ENCODE data around the gene DIP2B. TPM values are rescaled to one million over a fixed set of nuclear protein-coding genes. Genes with fewer than 3 reads are reported as not detected.

DIP2B gene
- total RNA-seq, 2 experiments from 2014 or later = 29.2 to 29.4 TPM

DNA sequence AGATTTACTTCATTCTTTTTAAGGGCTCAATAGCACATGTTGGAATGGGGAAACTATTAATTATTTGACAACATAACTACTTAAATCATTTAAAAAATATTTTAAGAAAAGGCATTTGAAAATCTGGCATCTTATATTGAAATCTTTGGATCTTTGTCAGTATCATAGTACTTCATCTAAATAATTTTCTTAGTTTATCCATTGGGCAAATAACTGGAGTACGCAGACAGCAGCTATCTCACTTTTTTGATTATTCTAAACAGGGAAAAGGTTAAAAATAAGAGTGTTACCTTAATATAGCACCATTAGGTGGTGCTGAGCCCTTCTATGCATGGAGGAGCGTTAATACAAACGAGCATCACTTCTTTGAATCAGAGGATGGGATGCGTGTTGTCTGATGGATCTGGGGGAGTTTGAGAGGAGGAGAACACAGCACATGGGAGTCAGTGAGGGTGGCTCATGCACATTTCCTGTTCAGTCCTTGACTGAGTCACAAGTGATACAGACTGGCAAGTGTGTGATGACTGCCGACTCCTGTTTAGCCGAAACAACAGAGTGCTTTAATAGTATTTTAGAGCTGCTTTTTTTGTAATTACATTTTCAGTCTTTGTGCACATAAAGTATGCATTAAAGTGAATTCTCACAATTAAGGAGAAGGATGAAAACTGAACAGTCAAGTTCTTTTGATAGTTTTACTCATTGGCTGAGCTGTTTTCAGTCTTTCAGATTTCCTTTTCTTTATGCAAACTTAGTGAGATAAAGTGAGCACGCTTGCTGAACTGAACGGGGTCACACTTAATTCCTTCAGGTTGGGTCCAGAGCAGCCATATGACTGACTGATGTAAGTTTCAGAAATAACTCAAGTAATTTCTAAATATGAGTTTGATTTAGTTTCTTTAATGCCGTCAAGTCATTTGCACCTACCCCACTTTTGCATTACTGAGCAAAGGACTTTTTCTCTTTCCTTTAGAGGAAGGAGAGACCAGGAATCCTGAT lies 92.7 kb downstream of the DIP2B start:
- ChIA-PET CTCF (interaction anchor here (0.5 to 1.4 kb wide), 7 partner anchors 10 to 165 kb away, joined by 3 to 6 read pairs (median 3); partner anchors contain the start of gene DIP2B), POLR2A (interaction anchor here (1.1 kb wide), 1 partner anchor 80 kb away, joined by 4 read pairs; no protein-coding TSS in a partner anchor)
- ATAC-seq (peak; percentile 100), DNase-seq (peak; percentile 78)
- Mint-ChIP-seq H3K27ac (peak overlapping the region; percentile 90), H3K4me1 (peaks cover 45% of the 10 kb centered on the region), H3K9me3 (ENCODE audit: low read depth) (no peaks in the 10 kb centered on the region), H3K4me3 (peak overlapping the region; percentile 44), H3K36me3 (ENCODE audit: low read depth) (peaks cover 3% of the 10 kb centered on the region), H3K27me3 (no peaks in the 10 kb centered on the region)
- intact Hi-C loops (cut with DNase I, micrococcal nuclease) = loop anchor here (1.0 to 5.0 kb wide), 8 partner anchors 23 to 92 kb away; no protein-coding TSS in a partner anchor

GRCh38 chr12:50598321-50598862 lies 93.6 kb downstream of the DIP2B start:
- no peak for DNase-seq
- peak overlapping the region; percentile 44 for H3K4me3 Mint-ChIP-seq
- H3K9me3 Mint-ChIP-seq (ENCODE audit: low read depth) = no peaks in the 10 kb centered on the region
- ATAC-seq = no peak
- H3K27ac Mint-ChIP-seq = peak overlapping the region; percentile 90
- ChIA-PET CTCF (interaction anchor here (0.7 to 1.1 kb wide), 4 partner anchors 8 to 93 kb away, joined by 3 to 5 read pairs (median 4); partner anchors contain the start of gene DIP2B), POLR2A (interaction anchor here (1.1 kb wide), 1 partner anchor 81 kb away, joined by 4 read pairs; no protein-coding TSS in a partner anchor)
- H3K4me1 Mint-ChIP-seq = peaks cover 43% of the 10 kb centered on the region
- peaks cover 3% of the 10 kb centered on the region for H3K36me3 Mint-ChIP-seq (ENCODE audit: low read depth)
- intact Hi-C loops (cut with DNase I, micrococcal nuclease) = loop anchor here (5.0 kb wide), 2 partner anchors 39 to 66 kb away; no protein-coding TSS in a partner anchor
- H3K27me3 Mint-ChIP-seq = no peaks in the 10 kb centered on the region

DNA sequence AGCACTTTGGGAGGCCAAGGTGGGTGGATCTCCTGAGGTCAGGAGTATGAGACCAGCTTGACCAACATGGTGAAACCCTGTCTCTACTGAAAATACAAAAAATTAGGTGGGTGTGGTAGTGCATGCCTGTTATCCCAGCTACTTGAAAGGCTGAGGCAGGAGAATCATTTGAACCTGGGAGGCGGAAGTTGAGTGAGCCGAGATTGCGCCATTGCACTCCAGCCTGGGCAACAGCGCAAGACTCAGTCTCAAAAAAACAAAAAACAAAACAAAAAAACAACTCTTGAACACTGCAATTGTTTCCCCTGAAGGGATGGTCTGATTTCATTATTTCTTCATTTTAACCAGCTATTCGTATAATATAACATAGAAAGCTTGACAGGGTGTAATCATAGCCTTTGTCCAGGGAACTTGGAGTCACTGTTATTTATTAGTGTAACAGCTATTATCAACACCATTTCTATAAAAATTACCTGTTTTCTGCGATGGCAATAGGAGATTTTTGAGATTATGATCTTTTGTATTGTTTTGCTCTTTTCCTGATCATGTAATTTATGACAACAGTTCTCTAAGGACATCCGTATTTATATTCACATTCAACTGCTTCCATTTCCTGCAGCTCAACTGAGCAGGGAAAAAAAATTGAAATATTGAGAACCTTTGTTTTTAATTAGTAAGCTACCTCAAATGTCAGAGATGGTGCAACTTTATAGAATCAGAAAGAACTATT lies 94.7 kb downstream of the DIP2B start:
- Mint-ChIP-seq H3K27ac (peak overlapping the region; percentile 25), H3K4me1 (peaks cover 43% of the 10 kb centered on the region)
- CTCF ChIA-PET = interaction anchor here (1.1 to 1.5 kb wide), 4 partner anchors 9 to 78 kb away, joined by 3 to 4 read pairs (median 3); no protein-coding TSS in a partner anchor

DNA sequence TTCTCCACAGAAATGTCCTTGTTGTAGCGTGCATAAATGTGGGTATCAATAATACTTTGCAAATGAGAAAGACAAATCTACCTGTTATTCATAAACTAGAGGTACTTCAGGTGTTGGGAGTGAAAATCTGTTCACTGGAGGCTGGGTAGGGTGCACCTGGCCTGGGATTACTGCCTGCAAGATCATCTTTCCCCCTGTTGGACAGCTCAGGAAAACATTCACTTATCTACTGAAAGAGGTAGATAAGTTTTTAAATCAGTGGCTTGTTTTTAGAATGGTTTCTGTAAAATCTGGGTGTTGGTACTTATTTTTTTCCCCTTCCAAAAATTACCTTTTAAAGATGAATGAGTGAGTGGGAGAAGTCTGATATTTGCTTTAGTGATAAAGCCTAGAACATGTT lies 95.6 kb downstream of the DIP2B start:
- peaks cover 6% of the 10 kb centered on the region for H3K36me3 Mint-ChIP-seq (ENCODE audit: low read depth)
- intact Hi-C loops (cut with DNase I, micrococcal nuclease) = no loop called here
- no peak for DNase-seq
- H3K27ac Mint-ChIP-seq = no peak overlapping the region
- no peaks in the 10 kb centered on the region for H3K9me3 Mint-ChIP-seq (ENCODE audit: low read depth)
- ChIA-PET CTCF (interaction anchor here (1.1 to 2.0 kb wide), 3 partner anchors 9 to 56 kb away, joined by 3 to 5 read pairs (median 3); no protein-coding TSS in a partner anchor), POLR2A (no interaction called here)
- ATAC-seq = no peak
- peaks cover 45% of the 10 kb centered on the region for H3K4me1 Mint-ChIP-seq
- H3K27me3 Mint-ChIP-seq = no peaks in the 10 kb centered on the region
- no peak overlapping the region for H3K4me3 Mint-ChIP-seq

More for the DNA sequence above, 94.7 kb downstream of the DIP2B start:
- H3K4me3 Mint-ChIP-seq = no peak overlapping the region
- POLR2A ChIA-PET = interaction anchor here (0.7 kb wide), 1 partner anchor 985 kb away, joined by 5 read pairs; no protein-coding TSS in a partner anchor
- DNase-seq (no peak), ATAC-seq (no peak)
- no peaks in the 10 kb centered on the region for H3K27me3 Mint-ChIP-seq
- intact Hi-C loops (cut with DNase I, micrococcal nuclease) = loop anchor here (5.0 kb wide), 2 partner anchors 38 to 67 kb away; no protein-coding TSS in a partner anchor
- peaks cover 3% of the 10 kb centered on the region for H3K36me3 Mint-ChIP-seq (ENCODE audit: low read depth)
- H3K9me3 Mint-ChIP-seq (ENCODE audit: low read depth) = no peaks in the 10 kb centered on the region

DNA sequence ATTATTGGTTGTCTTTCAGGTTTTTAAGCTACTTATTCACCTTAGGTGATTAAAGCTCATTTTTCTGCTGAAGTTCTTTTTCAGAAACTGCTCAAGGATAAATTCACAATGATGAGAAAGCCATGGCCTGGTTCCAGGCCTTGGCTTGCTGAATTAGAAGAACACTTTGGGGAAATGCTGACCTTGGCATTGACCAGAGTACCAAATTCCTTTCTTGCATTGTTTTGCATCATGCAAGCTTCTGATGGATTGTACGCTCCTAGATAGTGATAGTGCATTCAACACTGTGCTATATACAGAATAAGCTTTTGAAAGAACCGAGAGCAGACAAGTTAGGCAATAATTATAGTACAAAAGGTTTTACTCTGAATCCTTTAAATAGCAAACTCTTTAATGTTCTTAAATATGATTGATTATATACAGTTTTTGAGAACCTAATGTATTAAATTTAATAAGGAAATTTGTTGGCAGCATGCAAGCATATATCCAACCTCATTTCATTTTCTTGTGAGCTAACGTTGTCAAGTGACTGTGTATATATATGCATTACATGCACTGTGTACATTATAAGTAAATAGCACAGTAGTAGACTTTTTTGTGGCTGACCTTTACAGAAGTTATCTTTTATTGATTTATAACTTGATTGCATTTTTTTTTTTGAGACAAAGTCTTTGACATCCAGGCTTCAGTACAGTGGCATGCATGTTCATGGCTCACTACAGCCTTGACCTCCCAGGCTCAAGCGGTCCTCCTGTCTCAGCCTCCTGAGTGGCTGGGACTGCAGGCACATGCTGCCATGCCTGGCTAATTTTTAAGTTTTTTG lies 99.2 kb downstream of the DIP2B start:
- ATAC-seq = no peak

DNA sequence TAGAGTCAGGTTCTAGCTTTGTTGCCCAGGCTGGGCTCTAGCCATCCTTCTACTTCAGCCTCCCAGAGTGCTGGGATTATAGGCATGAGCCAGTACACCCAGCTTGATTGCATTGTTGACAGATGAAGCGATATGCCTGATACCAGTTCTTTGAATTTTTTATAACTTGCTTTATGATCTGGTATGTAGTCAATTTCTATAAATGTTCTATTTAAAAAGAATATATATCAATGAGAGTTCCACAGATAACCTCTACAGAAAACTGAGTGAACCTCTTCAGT lies 99.8 kb downstream of the DIP2B start:
- Mint-ChIP-seq H3K4me1 (peaks cover 26% of the 10 kb centered on the region), H3K27me3 (no peaks in the 10 kb centered on the region), H3K9me3 (ENCODE audit: low read depth) (no peaks in the 10 kb centered on the region), H3K36me3 (ENCODE audit: low read depth) (peaks cover 15% of the 10 kb centered on the region), H3K27ac (no peak overlapping the region), H3K4me3 (no peak overlapping the region)
- ChIA-PET CTCF (no interaction called here), POLR2A (no interaction called here)
- no peak for ATAC-seq
- intact Hi-C loops (cut with DNase I, micrococcal nuclease) = no loop called here
- DNase-seq = no peak

More for the DNA sequence above, 99.2 kb downstream of the DIP2B start:
- Mint-ChIP-seq H3K27ac (no peak overlapping the region), H3K4me1 (peaks cover 28% of the 10 kb centered on the region), H3K27me3 (no peaks in the 10 kb centered on the region), H3K9me3 (ENCODE audit: low read depth) (no peaks in the 10 kb centered on the region), H3K36me3 (ENCODE audit: low read depth) (peaks cover 12% of the 10 kb centered on the region), H3K4me3 (no peak overlapping the region)
- ChIA-PET POLR2A (no interaction called here), CTCF (no interaction called here)
- intact Hi-C loops (cut with DNase I, micrococcal nuclease) = no loop called here
- DNase-seq = no peak

GRCh38 chr12:50606675-50607375 lies 102.0 kb downstream of the DIP2B start:
- DNase-seq (no peak), ATAC-seq (peak; percentile 33)
- ChIA-PET POLR2A (no interaction called here), CTCF (interaction anchor here (0.6 to 2.5 kb wide), 11 partner anchors 8 to 164 kb away, joined by 3 to 14 read pairs (median 4); no protein-coding TSS in a partner anchor)
- Mint-ChIP-seq H3K27me3 (no peaks in the 10 kb centered on the region), H3K4me1 (peaks cover 11% of the 10 kb centered on the region), H3K27ac (no peak overlapping the region), H3K9me3 (ENCODE audit: low read depth) (no peaks in the 10 kb centered on the region), H3K4me3 (no peak overlapping the region), H3K36me3 (ENCODE audit: low read depth) (peaks cover 18% of the 10 kb centered on the region)
- intact Hi-C loops (cut with DNase I, micrococcal nuclease) = no loop called here

DNA sequence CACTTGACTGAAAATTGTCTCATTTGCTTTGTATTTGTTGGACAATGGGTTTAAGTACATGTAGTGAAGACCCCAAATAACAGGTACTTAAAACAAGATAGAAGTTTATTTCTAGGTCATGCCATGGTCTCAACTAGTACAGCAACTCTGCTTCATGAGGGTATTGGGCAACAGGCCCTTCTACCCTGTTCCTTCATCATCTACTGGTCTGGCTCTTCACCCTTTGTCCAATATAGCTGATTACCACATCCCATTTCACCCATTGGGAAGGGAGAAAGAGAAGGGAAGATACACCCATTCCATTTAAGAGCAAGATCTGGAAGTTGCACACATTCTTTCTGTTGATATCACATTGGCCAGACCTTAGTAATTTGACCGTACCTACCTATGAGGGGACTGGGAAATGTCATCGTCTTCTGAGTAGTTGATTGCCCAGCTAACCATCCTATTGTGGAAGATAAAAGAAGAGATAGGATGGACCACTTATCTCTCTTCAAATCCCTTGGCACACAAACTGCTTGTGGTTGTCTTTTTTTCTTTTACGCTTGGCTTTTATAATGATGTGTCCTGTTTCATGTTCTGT lies 104.6 kb downstream of the DIP2B start:
- Mint-ChIP-seq H3K9me3 (ENCODE audit: low read depth) (no peaks in the 10 kb centered on the region), H3K4me1 (peaks cover 11% of the 10 kb centered on the region), H3K27me3 (no peaks in the 10 kb centered on the region), H3K27ac (no peak overlapping the region), H3K36me3 (ENCODE audit: low read depth) (peaks cover 18% of the 10 kb centered on the region), H3K4me3 (no peak overlapping the region)
- ChIA-PET CTCF (interaction anchor here (0.7 to 2.5 kb wide), 5 partner anchors 9 to 539 kb away, joined by 3 to 14 read pairs (median 3); no protein-coding TSS in a partner anchor), POLR2A (interaction anchor here (0.8 kb wide), 1 partner anchor 10 kb away, joined by 3 read pairs; no protein-coding TSS in a partner anchor)
- intact Hi-C loops (cut with DNase I, micrococcal nuclease) = no loop called here
- no peak for ATAC-seq
- no peak for DNase-seq

DNA sequence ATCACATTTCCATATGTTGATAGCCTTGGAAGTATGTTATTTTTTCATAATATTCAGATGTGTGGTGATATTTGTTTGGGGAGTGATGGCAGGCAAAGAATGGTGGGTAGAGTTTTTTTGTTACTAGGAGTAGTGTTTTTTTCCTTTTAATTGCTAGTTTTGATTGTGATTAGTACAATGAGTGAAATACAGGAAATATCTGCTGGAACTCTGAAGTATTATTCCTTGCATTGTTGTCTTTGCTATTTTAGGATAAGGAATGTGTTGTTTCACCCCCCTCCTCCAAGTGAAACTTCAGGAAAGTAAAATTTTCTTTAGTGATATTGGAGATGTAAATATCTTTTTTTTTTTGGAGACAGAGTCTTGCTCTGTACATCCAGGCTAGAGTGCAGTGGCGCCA lies 105.4 kb downstream of the DIP2B start:
- Mint-ChIP-seq H3K9me3 (ENCODE audit: low read depth) (no peaks in the 10 kb centered on the region), H3K36me3 (ENCODE audit: low read depth) (peaks cover 17% of the 10 kb centered on the region), H3K4me3 (no peak overlapping the region), H3K27ac (no peak overlapping the region), H3K4me1 (peaks cover 11% of the 10 kb centered on the region), H3K27me3 (no peaks in the 10 kb centered on the region)
- DNase-seq (no peak), ATAC-seq (no peak)
- ChIA-PET POLR2A (no interaction called here), CTCF (interaction anchor here (0.9 to 1.4 kb wide), 2 partner anchors 54 to 105 kb away, joined by 3 read pairs; partner anchors contain the start of gene DIP2B)
- intact Hi-C loops (cut with DNase I, micrococcal nuclease) = no loop called here
